Body of pancreas (tissue), 4 donors: ENCODE data around the gene CNTNAP5.

ENCODE experiments used
- CTCF ChIP-seq, 7 experiments: fragments of 450-650 bp in 4 of 7; fragments of 200-600 bp in 3 of 7; sonication (generic) in 3 of 7; IDR thresholded peaks; one replicate each; pipeline ENCODE4 v1.5.1; 2016 to 2019; ENCODE audit warnings: antibody characterized with exemption in 7 of 7
- POLR2A ChIP-seq, 3 donors: fragments of 450-650 bp; IDR thresholded peaks; one replicate each; pipeline ENCODE4 v1.6.1; 2016; ENCODE audit warnings: antibody characterized with exemption in 3 of 3, mild to moderate bottlenecking in 2 of 3

- no peak for TF ChIP-seq CTCF (IDR thresholded peaks at IDR 0.05)
- no peak for TF ChIP-seq POLR2A (IDR thresholded peaks at IDR 0.05)
These were observed 895.4 kb downstream of the CNTNAP5 start for GRCh38 chr2:124920448-124920847.
